ENCODE data around the gene HYCC1.

DNA sequence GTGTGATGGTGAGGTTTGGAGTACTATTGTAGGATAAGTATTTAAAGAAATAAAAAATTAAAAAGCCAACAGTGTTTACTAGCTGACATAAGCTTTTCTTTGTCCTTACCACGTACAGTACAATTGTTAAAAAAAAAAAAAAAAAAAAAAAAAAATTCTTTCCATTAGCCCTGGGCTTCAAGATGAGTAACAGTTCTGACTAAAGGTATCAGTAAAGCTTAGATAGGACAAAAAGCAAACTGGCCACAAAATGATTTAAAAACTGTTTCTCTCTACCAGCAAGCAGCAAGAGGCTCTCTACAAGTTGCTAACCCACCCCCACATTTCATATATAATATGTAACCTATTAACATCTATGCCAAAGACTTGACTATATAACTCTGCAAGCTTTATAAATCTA lies 17.5 kb downstream of the HYCC1 start:
- TF ChIP-seq CTCF (IDR thresholded peaks at IDR 0.05; ENCODE audit: low read length) (no peak), EZH2 (IDR thresholded peaks at IDR 0.05; ENCODE audit: borderline replicate concordance, low read length) (no peak)
